Keratinocyte (primary cell): ENCODE data around the gene NF2. TPM values are rescaled to one million over a fixed set of nuclear protein-coding genes. Genes with fewer than 3 reads are reported as not detected.

Source experiments
- DNase-seq: peaks from one replicate; pipeline ENCODE4 v3.0.0-alpha.2; 2011; ENCODE audit warnings: low read depth, missing footprints, low spot score
- FAIRE-seq: peaks from 2 replicates; lab custom pipeline; 2011; peaks lifted over from hg19 to GRCh38; lab: Jason Lieb, UNC
- H2AFZ ChIP-seq: 2 replicates; pipeline ENCODE4 v1.6.0; 2012; ENCODE audit warnings: low read length, control low read depth, inconsistent platforms; ENCODE audit not compliant: control insufficient read depth
- H3K27ac ChIP-seq: 2 replicates; pipeline ENCODE4 v1.5.1; 2011; ENCODE audit warnings: low read length; ENCODE audit not compliant: control insufficient read depth, insufficient read depth
- H3K27me3 ChIP-seq: 3 replicates; pipeline ENCODE4 v1.6.0; 2011; ENCODE audit warnings: low read length; ENCODE audit not compliant: control insufficient read depth, insufficient read depth; ENCODE audit errors: extremely low read depth
- H3K36me3 ChIP-seq, 2 experiments: 2 replicates in 1 of 2; 3 replicates in 1 of 2; pipeline ENCODE4 v1.5.1; 2011; ENCODE audit warnings: low read length in 2 of 2, mild to moderate bottlenecking in 1 of 2; ENCODE audit not compliant: control insufficient read depth in 2 of 2, insufficient read depth in 2 of 2; ENCODE audit errors: extremely low read depth in 1 of 2
- H3K4me1 ChIP-seq: 3 replicates; pipeline ENCODE4 v1.5.1; 2011; ENCODE audit warnings: low read length; ENCODE audit not compliant: control insufficient read depth, insufficient read depth; ENCODE audit errors: extremely low read depth
- H3K4me2 ChIP-seq: 3 replicates; pipeline ENCODE4 v1.6.0; 2011; ENCODE audit warnings: low read depth, low read length; ENCODE audit not compliant: control insufficient read depth, insufficient read depth; ENCODE audit errors: extremely low read depth
- H3K4me3 ChIP-seq, 3 experiments: fragments of 200-600 bp in 1 of 3; sonication (generic) in 1 of 3; 2 replicates in 2 of 3; 3 replicates in 1 of 3; pipeline ENCODE4 v1.5.1; 2011 to 2016; ENCODE audit warnings: low read length in 3 of 3, mild to moderate bottlenecking in 3 of 3, control low read depth in 2 of 3, inconsistent platforms in 1 of 3, low read depth in 1 of 3, mixed read lengths in 1 of 3, mixed run types in 1 of 3, moderate library complexity in 1 of 3; ENCODE audit not compliant: control insufficient read depth in 2 of 3, insufficient read depth in 2 of 3; ENCODE audit errors: extremely low read depth in 1 of 3
- H3K79me2 ChIP-seq: 2 replicates; pipeline ENCODE4 v1.6.0; 2012; ENCODE audit warnings: low read length; ENCODE audit not compliant: control insufficient read depth, insufficient read depth
- H3K9ac ChIP-seq: 3 replicates; pipeline ENCODE4 v1.6.0; 2011; ENCODE audit warnings: low read length; ENCODE audit not compliant: control insufficient read depth, insufficient read depth; ENCODE audit errors: extremely low read depth
- H3K9me1 ChIP-seq: 3 replicates; pipeline ENCODE4 v1.6.0; 2011; ENCODE audit warnings: low read length; ENCODE audit not compliant: control insufficient read depth, insufficient read depth; ENCODE audit errors: extremely low read depth
- H3K9me3 ChIP-seq: 2 replicates; pipeline ENCODE4 v1.5.1; 2012; ENCODE audit warnings: low read depth, low read length; ENCODE audit not compliant: control insufficient read depth
- H4K20me1 ChIP-seq: 3 replicates; pipeline ENCODE4 v1.6.0; 2011; ENCODE audit warnings: low read length; ENCODE audit not compliant: control insufficient read depth, insufficient read depth; ENCODE audit errors: extremely low read depth
- CTCF ChIP-seq, 3 experiments: IDR thresholded peaks in 1 of 3; conservative IDR thresholded peaks in 1 of 3; optimal IDR thresholded peaks in 1 of 3; 2 replicates in 2 of 3; 3 replicates in 1 of 3; pipeline versions ENCODE3 to v1.5.1; 2011; ENCODE audit warnings: low read length in 3 of 3, mild to moderate bottlenecking in 3 of 3, moderate library complexity in 2 of 3, control low read depth in 1 of 3, inconsistent platforms in 1 of 3; ENCODE audit not compliant: insufficient read depth in 2 of 3; ENCODE audit errors: extremely low read depth in 1 of 3
- EZH2 ChIP-seq: IDR thresholded peaks from one replicate; pipeline ENCODE4 v1.6.1; 2012; ENCODE audit warnings: inconsistent platforms, mild to moderate bottlenecking, low read length, moderate library complexity
- dilution Hi-C: fragments of 300-500 bp; cut with MboI; formaldehyde crosslinking; loops from one replicate; pipeline ENCODE4 v1.7.0; 2020; ENCODE audit warnings: low sequenced_read_pairs; ENCODE audit not compliant: extremely low pct_ligation_motif_present
- polyA plus RNA-seq, 5 experiments: library from polyadenylated mRNA; depleted of rRNA in 3 of 5; stranded (reverse) in 3 of 5; stranded (forward) in 1 of 5; unstranded in 1 of 5; fragments of >200 nt; gene quantifications; 1 replicate in 1 of 5; 2 replicates in 3 of 5; 3 replicates in 1 of 5; pipeline versions ENCODE4 v1.2.1 to v1.2.3, GENCODE V29; 2011 to 2012; ENCODE audit warnings: missing spikeins in 2 of 5, low read depth in 1 of 5, low replicate concordance in 1 of 5

Gene NF2
- polyA plus RNA-seq, 1 donor (not counting 4 experiments of a cell fraction or from before 2014, with no cell fraction given): 50.2 TPM

- no peaks in the 10 kb centered on the region for H3K79me2 ChIP-seq
- DNase-seq: no peak
- no peak overlapping the region for H3K4me2 ChIP-seq
- H3K36me3 ChIP-seq: peaks cover 0 to 5% of the 10 kb centered on the region in 2 experiments
- H3K9ac ChIP-seq: no peak overlapping the region
- no peaks in the 10 kb centered on the region for H3K27me3 ChIP-seq
- H3K9me1 ChIP-seq: no peaks in the 10 kb centered on the region
- H3K4me1 ChIP-seq: peaks cover 14% of the 10 kb centered on the region
- H3K9me3 ChIP-seq: no peaks in the 10 kb centered on the region
- TF ChIP-seq CTCF (optimal IDR thresholded peaks at IDR 0.05 in 1 of 3, IDR thresholded peaks at IDR 0.05 in 1 of 3, conservative IDR thresholded peaks at IDR 0.05 in 1 of 3; ENCODE audit: extremely low read depth in 1 of 3, insufficient read depth in 2 of 3, low read length in 3 of 3) (no peak), EZH2 (no peak)
- no peak overlapping the region for H3K27ac ChIP-seq
- no peak for FAIRE-seq
- dilution Hi-C loops: no loop called here
- H2AFZ ChIP-seq: no peak overlapping the region
- no peak overlapping the region for H3K4me3 ChIP-seq
- H4K20me1 ChIP-seq: no peaks in the 10 kb centered on the region
Measured at GRCh38 chr22:29742326-29742725, 138.9 kb downstream of the NF2 start.

- H3K9me1 ChIP-seq: no peaks in the 10 kb centered on the region
- dilution Hi-C loops: no loop called here
- H3K79me2 ChIP-seq: no peaks in the 10 kb centered on the region
- H3K36me3 ChIP-seq: peaks cover 0 to 1% of the 10 kb centered on the region in 2 experiments
- H4K20me1 ChIP-seq: no peaks in the 10 kb centered on the region
- FAIRE-seq (peak; percentile 100), DNase-seq (peak; percentile 42)
- peaks cover 18% of the 10 kb centered on the region for H3K4me1 ChIP-seq
- peak overlapping the region; percentile 0 for H3K27ac ChIP-seq
- H3K4me3 ChIP-seq: no peak overlapping the region
- peak overlapping the region; percentile 60 for H3K4me2 ChIP-seq
- H3K27me3 ChIP-seq: no peaks in the 10 kb centered on the region
- no peak for TF ChIP-seq EZH2
- TF ChIP-seq CTCF (optimal IDR thresholded peaks at IDR 0.05 in 1 of 3, IDR thresholded peaks at IDR 0.05 in 1 of 3, conservative IDR thresholded peaks at IDR 0.05 in 1 of 3; ENCODE audit: extremely low read depth in 1 of 3, insufficient read depth in 2 of 3, low read length in 3 of 3): no peak
- H3K9ac ChIP-seq: peak overlapping the region; percentile 6
- peak overlapping the region; percentile 58 for H2AFZ ChIP-seq
- no peaks in the 10 kb centered on the region for H3K9me3 ChIP-seq
Measured at GRCh38 chr22:29744902-29745301, 141.5 kb downstream of the NF2 start.
